B cell (primary cell): Measurements from ENCODE around the gene CD55. TPM values are rescaled to one million over a fixed set of nuclear protein-coding genes. Genes with fewer than 3 reads are reported as not detected.

Experiments
- ATAC-seq: fragments of 200-7000 bp; cut with Tn5 transposase; one replicate; pipeline ENCODE4 v1.10.0; 2021; ENCODE audit warnings: low read depth, mild to moderate bottlenecking, moderate number of reproducible peaks, moderate library complexity
- CTCF ChIA-PET: fragments of 350-600 bp; sonication (Branson Sonifier 250); formaldehyde crosslinking; loops from one replicate; lab custom pipeline; 2021; ENCODE audit warnings: antibody characterized with exemption, inconsistent platforms; lab: Charles Lee
- POLR2A ChIA-PET: fragments of 350-600 bp; sonication (Branson Sonifier 250); formaldehyde crosslinking; loops from one replicate; lab custom pipeline; 2021; ENCODE audit warnings: antibody characterized with exemption; lab: Charles Lee
- DNase-seq: peaks from one replicate; pipeline ENCODE4 v3.0.0; 2013
- H2AFZ ChIP-seq: 2 replicates; pipeline ENCODE4 v1.6.1; 2012; ENCODE audit warnings: mild to moderate bottlenecking, low read depth, low read length; ENCODE audit not compliant: insufficient read depth, poor library complexity, severe bottlenecking
- H3K27ac ChIP-seq, 2 donors: 1 replicate in 1 of 2; 2 replicates in 1 of 2; pipeline ENCODE4 v1.5.1; 2012 to 2013; ENCODE audit warnings: low read length in 2 of 2, mild to moderate bottlenecking in 2 of 2, moderate library complexity in 1 of 2
- H3K27me3 ChIP-seq, 4 experiments: fragments of 200-600 bp in 1 of 4; sonication (generic) in 1 of 4; replicated peaks in 1 of 4; 1 replicate in 2 of 4; 2 replicates in 2 of 4; pipeline versions ENCODE4 v1.6.1 to v1.7.0; 2013 to 2016; ENCODE audit warnings: low read length in 3 of 4, mild to moderate bottlenecking in 2 of 4, mixed read lengths in 1 of 4, moderate library complexity in 1 of 4; ENCODE audit not compliant: insufficient read depth in 4 of 4, control insufficient read depth in 3 of 4; ENCODE audit errors: control extremely low read depth in 1 of 4
- H3K36me3 ChIP-seq, 2 experiments: replicated peaks in 1 of 2; 1 replicate in 1 of 2; 2 replicates in 1 of 2; pipeline versions ENCODE4 v1.6.1 to v1.7.1; 2013; ENCODE audit warnings: low read length in 1 of 2; ENCODE audit not compliant: insufficient read depth in 2 of 2, control insufficient read depth in 1 of 2; ENCODE audit errors: control extremely low read depth in 1 of 2, extremely low read depth in 1 of 2
- H3K4me1 ChIP-seq, 2 donors: fragments of 200-600 bp in 1 of 2; sonication (generic) in 1 of 2; 1 replicate in 1 of 2; 2 replicates in 1 of 2; pipeline versions ENCODE4 v1.5.1 to v1.6.1; 2013 to 2017; ENCODE audit warnings: low read length in 2 of 2; ENCODE audit not compliant: control insufficient read depth in 2 of 2, insufficient read depth in 2 of 2
- H3K4me2 ChIP-seq: replicated peaks from 2 replicates; pipeline ENCODE3; 2012; ENCODE audit warnings: mild to moderate bottlenecking, low read depth, low read length; ENCODE audit not compliant: poor library complexity, severe bottlenecking
- H3K4me3 ChIP-seq, 5 experiments: fragments of 200-600 bp in 1 of 5; sonication (generic) in 1 of 5; 1 replicate in 3 of 5; 2 replicates in 2 of 5; pipeline versions ENCODE4 v1.5.1 to v1.7.0; 2011 to 2016; ENCODE audit warnings: low read length in 4 of 5, mild to moderate bottlenecking in 4 of 5, low read depth in 2 of 5, control low read depth in 1 of 5, moderate library complexity in 1 of 5; ENCODE audit not compliant: insufficient read depth in 1 of 5; ENCODE audit errors: control extremely low read depth in 1 of 5, extremely low read depth in 1 of 5
- H3K79me2 ChIP-seq: fragments of 200-600 bp; sonication (generic); one replicate; pipeline ENCODE4 v1.6.0; 2016; ENCODE audit warnings: low read length; ENCODE audit not compliant: control insufficient read depth, insufficient read depth
- H3K9ac ChIP-seq: fragments of 200-600 bp; sonication (generic); 2 replicates; pipeline ENCODE4 v1.6.1; 2017; ENCODE audit warnings: mild to moderate bottlenecking, low read length, moderate library complexity
- H3K9me3 ChIP-seq, 3 donors: one replicate each; pipeline versions ENCODE4 v1.6.1 to v1.7.1; 2013; ENCODE audit warnings: low read length in 2 of 3; ENCODE audit not compliant: control insufficient read depth in 2 of 3, insufficient read depth in 1 of 3; ENCODE audit errors: control extremely low read depth in 1 of 3
- H4K20me1 ChIP-seq: 2 replicates; pipeline ENCODE4 v1.6.0; 2012; ENCODE audit warnings: mild to moderate bottlenecking, low read length; ENCODE audit not compliant: insufficient read depth, control insufficient read depth, poor library complexity, severe bottlenecking
- H3K27ac Mint-ChIP-seq: one replicate; pipeline ENCODE4 v1.8.0; 2021; ENCODE audit warnings: mixed read lengths
- H3K27me3 Mint-ChIP-seq: one replicate; pipeline ENCODE4 v1.8.0; 2021; ENCODE audit warnings: mixed read lengths
- H3K4me1 Mint-ChIP-seq: one replicate; pipeline ENCODE4 v1.8.0; 2021; ENCODE audit warnings: mixed read lengths
- H3K4me3 Mint-ChIP-seq: one replicate; pipeline ENCODE4 v1.8.0; 2021; ENCODE audit warnings: mixed read lengths
- H3K9me3 Mint-ChIP-seq: one replicate; pipeline ENCODE4 v1.8.0; 2022; ENCODE audit warnings: mixed read lengths; ENCODE audit not compliant: insufficient read depth
- EZH2 ChIP-seq: IDR thresholded peaks from 2 replicates; pipeline ENCODE4 v1.6.1; 2012; ENCODE audit warnings: borderline replicate concordance, low read depth, mild to moderate bottlenecking, moderate library complexity, low read length; ENCODE audit not compliant: insufficient read depth, poor library complexity, severe bottlenecking
- WGBS: methylation state at CpG from one replicate; pipeline ENCODE4 v1.1.5; 2013; ENCODE audit warnings: missing lambda C conversion rate; ENCODE audit not compliant: insufficient coverage; 5-methylcytosine and 5-hydroxymethylcytosine counted together
- intact Hi-C: fragments of 100-400 bp; cut with micrococcal nuclease; formaldehyde crosslinking; loops from one replicate; pipeline ENCODE4 v1.10.0; 2022
- polyA plus RNA-seq: library from polyadenylated mRNA; depleted of rRNA; stranded (reverse); fragments of >200 nt; gene quantifications from 2 replicates; pipeline ENCODE4 v1.2.3, GENCODE V29; 2012
- total RNA-seq, 2 donors: library from RNA; stranded (reverse); fragments of 120-200 nt in 1 of 2; gene quantifications; 1 replicate in 1 of 2; 2 replicates in 1 of 2; pipeline versions ENCODE4 v1.2.3 to v1.2.4, GENCODE V29; 2013 to 2022
- TF ChIP-seq, protein P1 (sequence below): fragments of 200-600 bp; IDR thresholded peaks from one replicate; pipeline ENCODE4 v1.8.0; 2022; ENCODE audit warnings: antibody characterized with exemption, mild to moderate bottlenecking

The CD55 gene
- total and polyA plus RNA-seq, 2 donors (not counting 1 experiment from before 2014, with no cell fraction given), result 98.3 to 239 TPM

DNA sequence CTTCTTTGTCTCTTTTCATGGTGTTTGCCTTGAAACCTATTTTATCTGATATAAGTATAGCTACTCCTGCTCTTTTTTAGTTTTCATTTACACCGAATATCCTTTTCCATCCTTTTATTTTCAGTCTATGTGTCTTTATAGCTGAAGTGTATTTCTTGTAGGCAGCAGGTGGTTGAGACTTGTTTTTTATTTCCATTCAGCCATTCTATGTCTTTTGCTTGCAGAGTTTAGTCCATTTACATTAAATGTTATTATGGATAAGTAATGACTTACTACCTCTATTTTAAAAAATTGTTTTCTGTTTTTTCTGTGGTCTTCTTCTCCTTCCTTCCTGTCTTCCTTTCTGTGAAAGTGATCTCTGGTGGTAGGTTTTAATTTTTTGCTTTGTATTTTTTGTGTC lies 45.0 kb upstream of the CD55 start:
- Histone ChIP-seq H3K27me3 (no peaks in the 10 kb centered on the region), H3K9me3 (no peaks in the 10 kb centered on the region), H3K27ac (no peak overlapping the region), H3K9ac (no peak overlapping the region), H4K20me1 (no peaks in the 10 kb centered on the region), H3K4me2 (peak overlapping the region; percentile 36), H2AFZ (no peak overlapping the region), H3K36me3 (no peaks in the 10 kb centered on the region), H3K4me1 (peaks cover 22 to 28% of the 10 kb centered on the region in 2 donors), H3K79me2 (no peaks in the 10 kb centered on the region), H3K4me3 (no peak overlapping the region)
- H3K27ac Mint-ChIP-seq, result no peak overlapping the region
- H3K27me3 Mint-ChIP-seq, result no peaks in the 10 kb centered on the region
- H3K9me3 Mint-ChIP-seq, result no peaks in the 10 kb centered on the region
- no peak for ATAC-seq
- no peak for DNase-seq
- intact Hi-C loops, result loop anchor here (2.0 kb wide), 1 partner anchor 44 kb away; the partner anchor contains the start of gene CD55
- no peak for TF ChIP-seq EZH2
- TF ChIP-seq, protein P1, sequence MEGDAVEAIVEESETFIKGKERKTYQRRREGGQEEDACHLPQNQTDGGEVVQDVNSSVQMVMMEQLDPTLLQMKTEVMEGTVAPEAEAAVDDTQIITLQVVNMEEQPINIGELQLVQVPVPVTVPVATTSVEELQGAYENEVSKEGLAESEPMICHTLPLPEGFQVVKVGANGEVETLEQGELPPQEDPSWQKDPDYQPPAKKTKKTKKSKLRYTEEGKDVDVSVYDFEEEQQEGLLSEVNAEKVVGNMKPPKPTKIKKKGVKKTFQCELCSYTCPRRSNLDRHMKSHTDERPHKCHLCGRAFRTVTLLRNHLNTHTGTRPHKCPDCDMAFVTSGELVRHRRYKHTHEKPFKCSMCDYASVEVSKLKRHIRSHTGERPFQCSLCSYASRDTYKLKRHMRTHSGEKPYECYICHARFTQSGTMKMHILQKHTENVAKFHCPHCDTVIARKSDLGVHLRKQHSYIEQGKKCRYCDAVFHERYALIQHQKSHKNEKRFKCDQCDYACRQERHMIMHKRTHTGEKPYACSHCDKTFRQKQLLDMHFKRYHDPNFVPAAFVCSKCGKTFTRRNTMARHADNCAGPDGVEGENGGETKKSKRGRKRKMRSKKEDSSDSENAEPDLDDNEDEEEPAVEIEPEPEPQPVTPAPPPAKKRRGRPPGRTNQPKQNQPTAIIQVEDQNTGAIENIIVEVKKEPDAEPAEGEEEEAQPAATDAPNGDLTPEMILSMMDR, result no peak
- CTCF ChIA-PET, result no interaction called here
- no peak overlapping the region for H3K4me3 Mint-ChIP-seq
- WGBS, result no CpG with 5 or more reads among the region's 1 CpG
- peaks cover 33% of the 10 kb centered on the region for H3K4me1 Mint-ChIP-seq
- POLR2A ChIA-PET, result no interaction called here

DNA sequence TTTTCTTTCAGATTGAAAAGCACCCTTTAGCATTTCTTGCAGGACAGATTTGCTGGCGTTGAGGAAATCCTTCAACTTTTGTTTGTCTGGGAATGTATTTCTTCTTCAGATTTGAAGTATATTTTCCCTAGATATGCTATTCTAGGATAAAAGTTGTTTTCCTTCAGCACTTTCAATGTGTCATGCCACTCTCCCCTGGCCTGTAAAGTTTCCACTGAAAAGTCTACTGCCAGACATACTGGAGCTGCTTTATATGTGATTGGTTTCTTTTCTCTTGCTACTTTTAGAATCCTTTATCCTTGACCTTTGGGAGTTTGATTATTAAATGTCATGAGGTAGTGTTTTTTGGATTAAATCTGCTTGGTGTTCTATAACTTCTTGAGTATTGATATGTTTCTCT lies 44.2 kb upstream of the CD55 start:
- no peaks in the 10 kb centered on the region for H3K27me3 ChIP-seq
- no peaks in the 10 kb centered on the region for H4K20me1 ChIP-seq
- Mint-ChIP-seq H3K4me1 (peaks cover 41% of the 10 kb centered on the region), H3K9me3 (no peaks in the 10 kb centered on the region), H3K27me3 (no peaks in the 10 kb centered on the region), H3K4me3 (no peak overlapping the region), H3K27ac (no peak overlapping the region)
- H3K4me2 ChIP-seq, result peak overlapping the region; percentile 36
- H2AFZ ChIP-seq, result no peak overlapping the region
- no peaks in the 10 kb centered on the region for H3K9me3 ChIP-seq
- CTCF ChIA-PET, result no interaction called here
- DNase-seq, result no peak
- H3K79me2 ChIP-seq, result no peaks in the 10 kb centered on the region
- intact Hi-C loops, result loop anchor here (2.0 kb wide), 1 partner anchor 44 kb away; the partner anchor contains the start of gene CD55
- H3K36me3 ChIP-seq, result no peaks in the 10 kb centered on the region
- H3K27ac ChIP-seq, result no peak overlapping the region
- ATAC-seq, result no peak
- no peak overlapping the region for H3K4me3 ChIP-seq
- H3K4me1 ChIP-seq, result peaks cover 30 to 36% of the 10 kb centered on the region in 2 donors
- TF ChIP-seq EZH2, result no peak
- TF ChIP-seq, protein P1, result no peak
- POLR2A ChIA-PET, result no interaction called here
- H3K9ac ChIP-seq, result no peak overlapping the region
- no CpG with 5 or more reads among the region's 1 CpG for WGBS
